Measurements from ENCODE around the gene PBOV1.

DNA sequence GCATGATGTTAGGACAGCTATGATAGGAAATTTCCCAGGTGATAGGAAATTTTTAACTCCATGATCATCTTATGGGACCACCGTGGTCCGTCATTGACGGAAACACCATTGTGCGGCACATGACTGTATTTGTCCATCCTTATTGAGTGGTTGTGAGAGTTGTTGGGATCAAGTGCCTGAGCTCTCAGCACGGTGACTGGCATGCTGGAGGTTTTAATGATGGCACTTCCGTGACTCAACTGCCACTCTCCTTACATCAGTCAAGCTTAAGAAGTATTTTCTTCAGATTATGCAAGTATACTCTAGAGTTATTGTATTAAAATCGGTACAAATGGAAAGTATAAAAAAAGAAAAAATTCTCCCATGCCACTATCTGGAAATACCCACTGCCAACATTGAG, 20.7 kb downstream of the PBOV1 start:
- TF ChIP-seq, protein P1, sequence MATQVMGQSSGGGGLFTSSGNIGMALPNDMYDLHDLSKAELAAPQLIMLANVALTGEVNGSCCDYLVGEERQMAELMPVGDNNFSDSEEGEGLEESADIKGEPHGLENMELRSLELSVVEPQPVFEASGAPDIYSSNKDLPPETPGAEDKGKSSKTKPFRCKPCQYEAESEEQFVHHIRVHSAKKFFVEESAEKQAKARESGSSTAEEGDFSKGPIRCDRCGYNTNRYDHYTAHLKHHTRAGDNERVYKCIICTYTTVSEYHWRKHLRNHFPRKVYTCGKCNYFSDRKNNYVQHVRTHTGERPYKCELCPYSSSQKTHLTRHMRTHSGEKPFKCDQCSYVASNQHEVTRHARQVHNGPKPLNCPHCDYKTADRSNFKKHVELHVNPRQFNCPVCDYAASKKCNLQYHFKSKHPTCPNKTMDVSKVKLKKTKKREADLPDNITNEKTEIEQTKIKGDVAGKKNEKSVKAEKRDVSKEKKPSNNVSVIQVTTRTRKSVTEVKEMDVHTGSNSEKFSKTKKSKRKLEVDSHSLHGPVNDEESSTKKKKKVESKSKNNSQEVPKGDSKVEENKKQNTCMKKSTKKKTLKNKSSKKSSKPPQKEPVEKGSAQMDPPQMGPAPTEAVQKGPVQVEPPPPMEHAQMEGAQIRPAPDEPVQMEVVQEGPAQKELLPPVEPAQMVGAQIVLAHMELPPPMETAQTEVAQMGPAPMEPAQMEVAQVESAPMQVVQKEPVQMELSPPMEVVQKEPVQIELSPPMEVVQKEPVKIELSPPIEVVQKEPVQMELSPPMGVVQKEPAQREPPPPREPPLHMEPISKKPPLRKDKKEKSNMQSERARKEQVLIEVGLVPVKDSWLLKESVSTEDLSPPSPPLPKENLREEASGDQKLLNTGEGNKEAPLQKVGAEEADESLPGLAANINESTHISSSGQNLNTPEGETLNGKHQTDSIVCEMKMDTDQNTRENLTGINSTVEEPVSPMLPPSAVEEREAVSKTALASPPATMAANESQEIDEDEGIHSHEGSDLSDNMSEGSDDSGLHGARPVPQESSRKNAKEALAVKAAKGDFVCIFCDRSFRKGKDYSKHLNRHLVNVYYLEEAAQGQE (IDR thresholded peaks at IDR 0.05; ENCODE audit: low read depth) = no peak
- TF ChIP-seq CEBPB (IDR thresholded peaks at IDR 0.05) (no peak), TCF12 (IDR thresholded peaks at IDR 0.05; ENCODE audit: low read depth) (no peak), EGR1 (IDR thresholded peaks at IDR 0.05) (no peak), TAF1 (IDR thresholded peaks at IDR 0.05; ENCODE audit: low read depth) (no peak), EP300 (IDR thresholded peaks at IDR 0.05; ENCODE audit: borderline replicate concordance) (no peak)
- TF ChIP-seq, protein P2, sequence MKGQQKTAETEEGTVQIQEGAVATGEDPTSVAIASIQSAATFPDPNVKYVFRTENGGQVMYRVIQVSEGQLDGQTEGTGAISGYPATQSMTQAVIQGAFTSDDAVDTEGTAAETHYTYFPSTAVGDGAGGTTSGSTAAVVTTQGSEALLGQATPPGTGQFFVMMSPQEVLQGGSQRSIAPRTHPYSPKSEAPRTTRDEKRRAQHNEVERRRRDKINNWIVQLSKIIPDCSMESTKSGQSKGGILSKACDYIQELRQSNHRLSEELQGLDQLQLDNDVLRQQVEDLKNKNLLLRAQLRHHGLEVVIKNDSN (IDR thresholded peaks at IDR 0.05) = no peak

All from Ishikawa (cell line).